DMS79 (cell line): ENCODE data around the gene AKNAD1.
"Not testable (repeated sequence)": the region's sequence is repeated elsewhere in the genome, so short reads cannot be mapped to it uniquely, and the experiment has no call there.

Source experiments
- DNase-seq: peaks from one replicate; lab custom pipeline; 2025; lab: John Stamatoyannopoulos, UW

Gene AKNAD1

GRCh38 chr1:108785264-108785663 lies 71.6 kb downstream of the AKNAD1 start:
- no peak for DNase-seq

- not testable (repeated sequence) for DNase-seq
Observed at GRCh38 chr1:108781575-108781944, 75.3 kb downstream of the AKNAD1 start.

- DNase-seq = no peak
Observed at GRCh38 chr1:108780937-108781574, 75.8 kb downstream of the AKNAD1 start.

GRCh38 chr1:108779455-108779854 lies 77.4 kb downstream of the AKNAD1 start:
- DNase-seq = no peak

- DNase-seq = no peak
Observed at GRCh38 chr1:108777839-108778238, 79.1 kb downstream of the AKNAD1 start.

GRCh38 chr1:108767708-108768107 lies 89.2 kb downstream of the AKNAD1 start:
- no peak for DNase-seq

- DNase-seq = no peak
Observed at GRCh38 chr1:108767115-108767514, 89.8 kb downstream of the AKNAD1 start.
